ENCODE results near the gene ACSBG1.

The ACSBG1 gene

DNA sequence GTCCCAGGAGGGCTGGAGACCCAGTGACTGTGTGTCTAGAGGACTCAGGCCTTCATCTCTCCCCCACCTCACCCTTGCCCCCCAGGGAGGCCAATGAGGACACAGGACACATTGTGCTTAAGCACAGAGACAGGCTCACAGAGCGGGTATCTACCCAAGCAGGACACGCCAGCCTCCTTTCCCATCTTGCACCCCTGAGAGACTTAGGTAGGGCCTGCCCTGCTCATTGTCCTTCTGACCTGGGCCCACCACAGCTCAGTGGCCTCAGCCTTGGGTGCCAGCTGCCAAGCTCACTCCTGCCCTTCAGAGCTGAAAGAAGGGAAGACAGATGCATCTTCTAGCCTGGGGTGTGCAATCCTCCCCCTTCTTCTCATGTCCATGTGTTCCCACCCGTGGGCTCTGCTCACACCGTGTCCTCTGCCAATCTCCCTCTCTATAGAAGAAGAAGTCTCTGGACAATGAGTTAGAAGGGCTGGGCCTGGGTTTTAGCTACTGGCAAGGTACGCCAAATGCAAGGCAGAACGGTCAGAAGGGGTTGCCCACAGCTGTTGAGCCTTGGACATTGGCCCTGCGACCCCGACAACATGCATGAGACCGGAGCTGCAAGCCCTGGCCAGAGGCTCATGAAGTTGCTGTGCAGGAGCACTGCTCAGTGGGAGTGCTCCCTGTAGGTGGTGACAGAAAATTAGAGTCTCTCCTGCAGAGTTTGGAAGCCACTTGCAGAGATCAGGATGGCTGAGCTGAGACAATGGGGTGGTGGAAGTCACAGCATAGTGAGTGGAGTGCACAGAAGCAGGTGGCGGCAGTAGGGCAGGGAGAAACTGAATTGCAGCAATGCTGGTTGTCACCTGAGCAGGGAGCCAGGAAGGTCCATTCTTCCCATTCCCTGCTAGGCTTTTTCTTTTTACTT is 32.8 kb downstream of the ACSBG1 start:
- DNase-seq = peak; percentile 19

DNA sequence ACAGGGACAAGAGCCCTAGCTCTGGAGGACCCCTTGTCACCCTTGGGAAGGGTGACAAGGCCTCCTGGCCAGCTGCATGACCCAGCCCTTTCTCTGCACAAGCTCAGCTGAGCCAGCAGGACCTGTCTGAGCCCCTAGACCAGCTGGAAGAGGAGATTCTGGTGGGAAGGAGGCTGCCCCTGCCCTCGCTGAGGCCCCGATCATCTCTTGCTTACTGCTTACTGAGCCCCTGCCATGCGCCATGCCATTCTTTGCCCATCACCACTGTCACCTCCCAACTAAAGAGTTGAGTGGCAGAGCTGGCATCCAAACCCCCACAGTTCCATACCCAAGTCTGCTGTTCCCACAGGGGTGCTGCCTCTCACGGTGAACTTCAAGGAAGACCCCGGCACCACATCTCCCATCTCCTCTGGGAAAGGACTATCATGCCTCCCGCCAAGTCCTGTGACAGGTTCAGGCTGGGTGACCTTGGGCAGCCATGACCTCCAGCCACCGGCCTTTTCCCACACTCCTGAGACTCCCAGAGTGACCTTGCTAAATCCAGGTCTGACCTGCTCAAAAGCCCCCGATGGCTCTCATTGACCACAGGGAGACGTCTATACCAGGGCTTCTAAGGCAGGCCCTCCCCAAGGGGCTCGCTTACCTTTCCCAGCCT is 34.0 kb downstream of the ACSBG1 start:
- DNase-seq = peak; percentile 26

DNA sequence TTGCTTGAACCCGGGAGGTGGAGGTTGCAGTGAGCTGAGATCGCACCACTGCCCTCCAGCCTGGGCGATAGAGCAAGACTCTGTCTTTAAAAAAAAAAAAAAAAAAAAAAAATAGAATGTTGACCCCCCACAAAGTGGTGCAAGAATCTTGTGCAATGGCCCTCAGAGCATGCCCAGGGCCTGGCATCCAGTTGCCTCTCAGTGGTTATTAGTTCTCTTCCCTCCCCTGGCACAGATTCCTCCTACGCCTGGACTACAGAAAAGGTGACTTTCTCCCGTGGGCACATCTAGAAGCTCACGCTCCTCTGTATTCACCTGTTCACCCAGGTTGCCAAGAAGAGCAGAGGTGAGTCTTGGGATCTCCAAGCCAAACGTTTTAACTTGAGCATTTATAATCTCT is 36.7 kb downstream of the ACSBG1 start:
- peak; percentile 1 for DNase-seq

DNA sequence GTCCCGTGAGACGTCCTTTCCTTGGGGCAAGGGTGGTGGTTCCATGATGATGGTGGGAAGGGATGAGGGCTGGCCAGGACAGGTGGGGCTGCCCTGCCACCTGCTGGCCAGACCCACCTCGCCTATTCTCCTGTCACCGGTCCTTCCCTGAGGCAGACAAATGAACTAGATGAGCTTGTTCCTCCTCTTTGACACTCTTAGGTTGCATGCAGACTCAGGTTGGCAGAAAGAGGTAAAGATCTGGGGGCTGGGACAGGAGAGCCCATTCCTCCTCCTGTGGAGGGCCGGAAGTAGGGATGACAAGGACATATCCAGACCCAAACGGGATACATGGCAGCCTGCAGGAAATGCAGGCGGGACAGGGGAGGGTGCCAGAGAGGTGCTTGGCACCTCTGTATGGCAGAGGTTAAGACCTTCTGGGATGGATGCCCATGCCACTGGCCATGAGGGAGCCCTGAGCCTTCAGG is 38.6 kb downstream of the ACSBG1 start:
- DNase-seq = peak; percentile 46

DNA sequence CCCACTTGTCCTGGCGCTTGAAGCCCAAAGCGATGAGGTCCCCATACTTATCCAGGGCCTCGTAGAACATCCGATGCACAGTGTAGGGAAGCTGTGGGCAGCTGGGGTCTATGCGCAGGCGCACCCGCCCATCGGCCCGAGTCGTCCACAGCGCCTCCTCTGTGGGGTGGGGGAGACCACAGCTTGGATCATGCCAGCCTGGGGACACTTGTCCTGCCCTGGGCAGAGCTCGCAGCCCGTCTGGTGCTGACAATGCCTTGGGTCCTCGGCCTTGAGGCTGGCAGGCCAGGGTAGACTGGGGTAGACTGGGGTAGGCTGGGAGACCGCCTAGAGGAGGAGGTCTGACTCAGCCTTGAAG is 39.8 kb downstream of the ACSBG1 start:
- peak; percentile 24 for DNase-seq

GRCh38 chr15:78193731-78194567 is 40.4 kb downstream of the ACSBG1 start:
- peak; percentile 24 for DNase-seq

DNA sequence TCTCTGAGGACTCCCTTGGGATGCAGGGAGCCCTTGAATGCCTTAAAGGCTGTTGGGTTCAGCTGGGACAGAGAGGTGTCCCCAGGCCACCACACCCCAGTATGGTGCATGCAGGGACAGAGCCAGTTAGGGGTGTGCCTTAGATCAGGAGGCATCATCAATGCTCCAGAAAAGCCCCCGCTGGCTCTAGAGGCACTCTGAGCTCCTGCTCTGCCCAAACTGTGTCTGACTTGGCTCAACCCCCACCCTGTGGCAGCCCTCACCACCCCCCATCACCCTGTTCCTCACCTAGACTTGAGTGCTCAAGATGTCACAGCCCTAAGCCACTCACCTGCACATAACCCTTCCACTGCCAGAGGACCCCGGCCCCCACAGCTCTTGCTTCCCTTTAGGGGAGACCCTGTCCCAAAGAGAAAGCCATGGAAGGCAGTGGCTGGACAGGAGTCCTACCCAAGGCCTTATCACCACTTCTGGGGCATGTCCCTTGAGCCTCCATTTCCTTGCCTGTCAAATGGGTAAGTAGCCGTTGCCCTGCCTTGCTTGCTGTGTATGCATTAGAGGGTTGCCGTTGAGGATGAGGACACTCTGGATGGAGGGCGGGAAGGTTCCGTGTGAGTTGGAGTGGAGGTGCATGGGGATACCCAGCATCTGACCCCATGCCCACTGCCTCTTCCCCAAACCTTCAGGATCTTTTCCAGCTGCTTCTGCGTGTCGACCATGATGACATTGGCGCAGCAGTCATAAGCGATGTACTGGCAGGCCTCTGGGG is 41.4 kb downstream of the ACSBG1 start:
- DNase-seq = peak; percentile 25

GRCh38 chr15:78182821-78183220 is 51.5 kb downstream of the ACSBG1 start:
- DNase-seq = no peak

GRCh38 chr15:78182336-78182700 is 52.0 kb downstream of the ACSBG1 start:
- no peak for DNase-seq

GRCh38 chr15:78179906-78180305 is 54.5 kb downstream of the ACSBG1 start:
- DNase-seq = no peak

DNA sequence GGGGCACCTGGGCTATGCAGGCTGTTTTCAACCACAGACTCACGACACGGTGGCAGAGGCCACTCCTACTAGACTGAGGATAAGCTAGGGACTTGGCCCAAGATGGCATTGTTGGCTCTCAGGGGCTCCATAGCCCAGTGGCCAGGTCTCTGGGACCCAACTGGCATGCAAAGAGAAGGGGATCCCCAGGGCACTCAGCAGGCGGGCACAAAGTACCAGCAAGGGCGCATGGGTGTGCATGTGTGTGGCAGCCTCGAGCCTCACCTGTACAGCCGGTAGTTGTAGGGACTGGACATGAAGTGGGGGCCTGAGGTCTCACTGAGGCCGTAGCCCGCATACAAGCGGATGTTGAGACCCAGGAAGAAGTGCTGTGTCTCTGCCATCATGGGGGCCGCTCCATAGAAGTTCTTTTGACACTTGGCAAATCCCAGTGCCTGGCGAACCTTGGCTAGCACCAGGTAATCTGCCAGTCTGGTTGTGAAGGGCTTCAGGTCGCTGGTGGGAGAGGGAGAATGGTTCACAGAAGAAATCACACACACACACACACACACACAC is 55.0 kb downstream of the ACSBG1 start:
- no peak for DNase-seq

DNA sequence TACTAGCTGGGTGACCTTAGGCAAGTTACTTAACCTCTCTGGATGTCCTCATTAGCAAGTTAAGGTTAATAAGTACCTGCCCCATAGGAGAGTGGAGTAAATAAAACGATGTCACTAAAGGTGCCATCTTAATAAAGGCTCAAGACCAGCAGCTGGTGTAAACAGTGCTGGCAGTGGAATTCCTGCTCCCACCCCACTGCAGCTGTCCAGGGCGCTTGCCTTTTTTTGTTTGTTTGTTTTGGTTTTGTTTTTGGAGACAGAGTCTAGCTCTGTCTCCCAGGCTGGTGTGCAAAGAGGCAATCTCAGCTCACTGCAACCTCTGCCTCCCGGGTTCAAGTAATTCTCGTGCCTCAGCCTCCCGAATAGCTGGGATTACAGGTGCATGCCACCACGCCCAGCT is 56.3 kb downstream of the ACSBG1 start:
- DNase-seq = no peak

- DNase-seq = no peak
These were observed 56.9 kb downstream of the ACSBG1 start for GRCh38 chr15:78177447-78177873.

GRCh38 chr15:78175330-78175729 is 59.0 kb downstream of the ACSBG1 start:
- no peak for DNase-seq

DNA sequence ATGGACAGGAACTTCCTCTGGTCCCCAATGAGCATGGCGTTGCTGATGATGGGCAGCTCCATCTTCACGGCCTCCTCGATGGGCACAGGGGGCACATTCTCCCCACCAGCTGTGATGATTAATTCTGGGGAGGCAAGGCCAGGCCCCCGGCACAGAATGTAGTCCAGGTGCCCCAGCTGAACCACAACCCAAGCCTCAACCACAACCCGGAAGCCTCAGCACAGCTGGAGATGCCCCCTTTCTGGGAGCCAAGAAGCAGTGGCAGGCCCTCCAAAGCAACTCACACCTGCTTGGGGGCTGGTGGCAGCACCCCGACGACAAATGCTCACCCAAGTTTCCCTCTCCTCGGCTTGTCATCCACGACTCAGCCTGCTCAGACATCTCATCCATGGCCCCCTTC is 60.0 kb downstream of the ACSBG1 start:
- no peak for DNase-seq

DNA sequence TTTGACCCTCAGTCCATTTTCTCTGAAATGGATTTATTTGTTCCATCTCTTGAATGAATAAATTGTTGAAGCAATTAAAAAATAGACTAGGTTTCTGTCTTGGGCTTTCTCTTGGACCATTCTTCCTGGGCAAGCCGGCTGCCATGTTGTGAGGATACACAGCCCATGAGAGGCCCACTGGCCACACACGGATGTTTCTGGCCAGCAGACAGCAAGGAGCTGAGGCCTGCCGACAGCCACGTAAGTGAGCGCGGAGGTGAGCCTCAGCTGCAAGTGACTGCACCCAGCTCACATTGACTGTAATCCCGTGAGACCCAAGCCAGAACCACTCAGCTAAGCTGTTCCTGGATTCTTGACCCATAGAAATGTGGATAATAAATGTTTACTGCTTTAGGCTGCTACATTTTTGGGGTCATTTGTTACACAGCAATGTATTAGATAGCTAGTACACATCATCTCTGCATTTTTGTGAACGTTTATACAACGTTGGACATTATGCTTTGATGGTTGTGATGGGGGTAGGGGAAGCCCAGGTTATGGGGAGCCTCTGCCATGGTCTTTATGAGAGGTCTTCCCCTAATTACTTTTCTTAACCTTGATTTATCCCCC is 62.4 kb downstream of the ACSBG1 start:
- no peak for DNase-seq

DNA sequence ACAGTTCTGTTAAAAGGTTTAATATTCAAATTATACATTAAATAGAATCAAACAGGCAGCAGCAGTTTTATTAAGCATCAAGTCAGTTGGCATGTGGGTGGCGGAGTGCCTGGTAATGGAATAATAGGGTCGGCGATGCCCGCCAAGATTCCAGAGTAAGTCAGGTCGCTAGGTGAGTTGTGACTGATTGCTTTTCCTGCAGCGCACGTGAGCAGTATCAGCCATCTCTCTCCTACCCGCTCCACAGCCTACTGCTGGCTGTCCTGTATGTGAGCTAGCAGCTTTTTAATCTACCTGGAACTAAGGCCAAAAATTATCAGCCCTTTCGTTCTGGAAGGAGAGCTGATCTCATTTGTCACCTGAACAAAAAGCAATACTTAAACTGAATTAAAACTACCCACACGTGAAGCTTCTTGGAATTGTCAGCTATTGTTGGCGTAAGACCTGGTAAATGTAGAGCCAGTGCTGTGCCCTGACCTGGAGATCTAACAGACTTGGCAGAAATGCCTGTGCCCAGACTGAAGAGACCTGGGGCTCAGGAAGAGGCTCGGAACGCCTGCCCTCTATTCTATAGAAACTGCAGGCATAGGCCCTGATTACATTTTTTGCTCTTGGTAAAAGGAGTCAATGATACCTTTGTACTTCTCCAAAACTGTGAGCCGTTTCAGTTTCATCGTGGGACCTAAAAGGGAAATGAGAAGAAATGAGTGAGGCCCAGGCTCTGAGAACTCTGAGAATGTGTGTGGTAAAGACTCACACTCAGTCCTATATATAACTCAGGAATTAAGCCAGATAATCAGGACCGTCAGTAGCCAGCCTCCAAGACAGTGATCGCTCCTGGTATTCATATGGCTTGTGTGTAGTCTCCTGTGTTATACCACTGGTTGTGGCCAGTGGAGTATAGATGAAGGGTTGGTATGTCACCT is 63.3 kb downstream of the ACSBG1 start:
- DNase-seq = no peak

GRCh38 chr15:78168608-78169007 is 65.8 kb downstream of the ACSBG1 start:
- DNase-seq = no peak

DNA sequence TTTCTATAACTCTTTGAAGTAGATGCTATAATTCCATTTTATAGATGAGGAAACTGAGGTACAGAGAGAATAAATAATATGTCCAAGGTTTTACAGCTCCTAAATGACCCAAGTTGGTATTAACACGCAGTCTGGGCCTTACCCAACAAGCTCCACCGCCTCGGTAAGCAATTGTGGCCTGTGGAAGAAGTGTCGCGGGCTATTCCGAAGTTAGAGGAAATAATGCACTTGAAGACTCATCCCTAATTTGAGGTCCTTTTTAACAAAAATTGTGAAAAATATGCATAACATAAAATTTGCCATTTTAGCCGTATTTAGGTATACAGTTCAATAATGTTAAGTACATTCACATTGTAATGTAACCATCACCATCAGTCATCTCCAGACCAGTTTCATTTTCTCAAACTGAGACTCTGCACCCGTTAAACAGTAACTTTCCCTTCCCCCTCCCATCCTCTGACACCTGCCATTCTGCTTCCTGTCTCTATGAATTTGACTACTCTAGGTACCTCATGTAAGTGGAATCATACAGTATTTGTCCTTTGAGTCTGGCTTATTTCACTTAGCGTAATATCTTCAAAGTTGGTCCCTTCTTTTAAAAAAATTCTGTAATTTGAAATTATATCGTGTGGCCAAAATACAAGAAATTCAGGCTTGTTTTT is 67.0 kb downstream of the ACSBG1 start:
- no peak for DNase-seq

DNA sequence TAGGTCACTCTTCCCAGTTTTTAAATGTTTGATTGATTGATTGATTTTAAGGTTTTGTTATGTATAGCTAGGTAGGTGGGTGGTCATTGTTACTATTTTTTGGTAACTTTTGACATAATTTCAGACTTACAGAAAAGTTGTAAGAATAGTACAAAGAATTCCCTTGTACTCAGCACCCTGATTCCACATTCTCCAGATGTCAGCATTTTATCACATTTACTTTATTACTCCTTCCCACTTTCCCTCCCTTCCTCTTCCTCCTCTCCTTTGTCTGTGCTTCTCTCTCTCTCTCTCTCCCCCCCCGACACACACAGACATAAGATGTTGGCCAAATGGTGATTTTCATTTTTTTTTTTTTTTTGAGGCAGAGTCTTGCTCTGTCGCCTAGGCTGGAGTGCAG is 70.4 kb downstream of the ACSBG1 start:
- no peak for DNase-seq

Data from activated CD4-positive, CD25-positive, alpha-beta regulatory T cell treated with anti-CD3 and anti-CD28 coated beads, Interleukin-2, amount 50 U/mL, for 72 hours (primary cell).